Mucosa of descending colon (tissue), 3 donors: ENCODE data around the gene CHMP2A. TPM values are rescaled to one million over a fixed set of nuclear protein-coding genes. Genes with fewer than 3 reads are reported as not detected.

ENCODE experiments used
- ATAC-seq: fragments of 200-7000 bp; cut with Tn5 transposase; one replicate; pipeline ENCODE4 v1.9.1; 2020; ENCODE audit warnings: mild to moderate bottlenecking, moderate library complexity
- DNase-seq, 3 donors: peaks; one replicate each; pipeline ENCODE4 v3.0.0-alpha.2; 2020
- H3K36me3 ChIP-seq: fragments of 200-600 bp; one replicate; pipeline ENCODE4 v1.8.0; 2021; ENCODE audit warnings: low read depth, mild to moderate bottlenecking
- H3K4me1 ChIP-seq: fragments of 200-600 bp; one replicate; pipeline ENCODE4 v1.8.0; 2021; ENCODE audit warnings: low read depth, mild to moderate bottlenecking
- H3K4me3 ChIP-seq: fragments of 200-600 bp; one replicate; pipeline ENCODE4 v1.8.0; 2021; ENCODE audit warnings: mild to moderate bottlenecking
- H3K9me3 ChIP-seq: fragments of 200-600 bp; one replicate; pipeline ENCODE4 v1.8.0; 2021; ENCODE audit warnings: mild to moderate bottlenecking
- intact Hi-C, 2 donors: fragments of 100-400 bp; cut with DNase I in 1 of 2; cut with micrococcal nuclease in 1 of 2; formaldehyde crosslinking; loops; one replicate each; pipeline versions ENCODE4 v1.11.0 to v1.11.1; 2022; cut with DNase I, micrococcal nuclease
- long read RNA-seq, 2 donors: library from polyadenylated mRNA; unstranded; transcript quantifications; one replicate each; pipeline ENCODE4 v2.0.0, GENCODE V29; 2019 to 2021
- total RNA-seq, 3 donors: library from RNA; stranded (reverse); fragmentation: NEBNext Ultra II Directional in 2 of 3; extraction: Animal tissue kit (Norgen Biotek cat#: 25700) in 2 of 3; gene quantifications; one replicate each; pipeline versions ENCODE4 v1.2.1 to v1.2.4, GENCODE V29; 2021 to 2023
- TF ChIP-seq, protein P1 (sequence below): fragments of 200-600 bp; IDR thresholded peaks from one replicate; pipeline ENCODE4 v1.8.0; 2022; ENCODE audit warnings: antibody characterized with exemption, mild to moderate bottlenecking
- donor health status: DM: no; HTN: no; CAD: no; lungs with moderate emphysema.
- donor health status: DM: no; HTN: no; CAD: no.
- donor health status: DM: no; HTN: yes; CAD: no.

Gene CHMP2A
- 100 to 1,000 TPM; 125 to 231 (median 195) TPM for total RNA-seq
- long read RNA-seq, donor 1, transcript CHMP2A-206 (5 exons, 1,178 nt), result minor isoform, 7 of 117 reads
- long read RNA-seq, donor 1, transcript CHMP2A-201 (6 exons, 913 nt), result major isoform, 95 of 117 reads
- long read RNA-seq, donor 1, transcript CHMP2A-208 (6 exons, 885 nt), result minor isoform, 10 of 117 reads
- long read RNA-seq, donor 1, partial matches to known transcripts, result 1 of 117 reads
- long read RNA-seq, donor 1, other reads (novel, unspliced or antisense), result 4 of 117 reads
- long read RNA-seq, donor 2, transcript CHMP2A-208 (6 exons, 885 nt), result minor isoform, 15 of 179 reads
- long read RNA-seq, donor 2, transcript CHMP2A-201 (6 exons, 913 nt), result major isoform, 143 of 179 reads
- long read RNA-seq, donor 2, transcript CHMP2A-206 (5 exons, 1,178 nt), result minor isoform, 9 of 179 reads
- long read RNA-seq, donor 2, partial matches to known transcripts, result 11 of 179 reads
- long read RNA-seq, donor 2, other reads (novel, unspliced or antisense), result 0 of 179 reads

DNA sequence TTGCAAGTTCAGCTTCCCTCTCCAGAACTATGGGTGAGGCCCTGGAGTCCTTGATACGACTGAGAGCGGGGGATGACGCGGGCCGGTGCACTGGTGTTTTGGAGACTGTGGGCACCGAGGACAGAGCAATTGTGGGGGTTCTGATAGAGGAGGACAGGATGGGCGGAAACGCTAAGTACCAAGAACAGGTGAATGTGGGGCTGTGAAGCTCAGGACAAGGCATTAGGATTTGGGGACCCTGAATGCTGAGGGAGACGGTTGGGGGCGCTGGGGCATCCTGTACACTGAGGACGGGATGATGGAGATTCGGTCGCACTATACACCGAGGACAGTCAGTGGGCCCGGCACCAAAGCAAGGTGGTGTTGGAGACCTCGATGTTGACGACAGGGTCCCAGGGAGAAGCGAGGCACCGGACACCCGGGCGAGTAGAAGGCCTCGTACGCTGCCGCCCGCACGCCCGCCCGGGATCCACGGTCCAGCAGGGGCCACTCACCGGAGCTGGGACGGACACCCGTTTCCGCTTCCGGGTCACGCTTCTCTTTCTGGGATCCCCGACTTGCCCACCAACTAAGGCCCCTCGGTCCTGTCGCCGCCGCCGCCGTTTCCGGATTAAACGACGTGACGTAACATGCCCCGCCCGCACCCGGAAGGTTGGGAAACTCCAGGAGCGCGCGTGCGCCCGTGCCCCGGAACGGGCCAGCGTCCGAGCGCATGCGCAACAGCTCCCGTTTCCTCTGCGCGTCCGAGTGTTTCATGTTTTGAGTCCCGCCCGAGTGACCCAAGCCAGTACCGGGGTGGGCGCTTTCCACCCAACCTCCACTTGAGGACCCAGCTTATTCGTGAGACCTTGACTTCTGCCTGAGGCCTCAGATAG lies at the start of gene CHMP2A:
TSS of gene CHMP2A (minus strand) at position 612 of the 875 bp plus-strand sequence. CDS start 893 bp downstream, outside the sequence.
- peak within 1 kb of the TSS; percentile 62 for H3K4me3 ChIP-seq
- peak; percentile 99 for DNase-seq
- intact Hi-C loops, result no loop called here
- H3K36me3 ChIP-seq, result peaks cover 20% of the 10 kb centered on the region
- TF ChIP-seq, protein P1, sequence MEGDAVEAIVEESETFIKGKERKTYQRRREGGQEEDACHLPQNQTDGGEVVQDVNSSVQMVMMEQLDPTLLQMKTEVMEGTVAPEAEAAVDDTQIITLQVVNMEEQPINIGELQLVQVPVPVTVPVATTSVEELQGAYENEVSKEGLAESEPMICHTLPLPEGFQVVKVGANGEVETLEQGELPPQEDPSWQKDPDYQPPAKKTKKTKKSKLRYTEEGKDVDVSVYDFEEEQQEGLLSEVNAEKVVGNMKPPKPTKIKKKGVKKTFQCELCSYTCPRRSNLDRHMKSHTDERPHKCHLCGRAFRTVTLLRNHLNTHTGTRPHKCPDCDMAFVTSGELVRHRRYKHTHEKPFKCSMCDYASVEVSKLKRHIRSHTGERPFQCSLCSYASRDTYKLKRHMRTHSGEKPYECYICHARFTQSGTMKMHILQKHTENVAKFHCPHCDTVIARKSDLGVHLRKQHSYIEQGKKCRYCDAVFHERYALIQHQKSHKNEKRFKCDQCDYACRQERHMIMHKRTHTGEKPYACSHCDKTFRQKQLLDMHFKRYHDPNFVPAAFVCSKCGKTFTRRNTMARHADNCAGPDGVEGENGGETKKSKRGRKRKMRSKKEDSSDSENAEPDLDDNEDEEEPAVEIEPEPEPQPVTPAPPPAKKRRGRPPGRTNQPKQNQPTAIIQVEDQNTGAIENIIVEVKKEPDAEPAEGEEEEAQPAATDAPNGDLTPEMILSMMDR, result no peak
- H3K4me1 ChIP-seq, result peaks cover 19% of the 10 kb centered on the region
- no peaks in the 10 kb centered on the region for H3K9me3 ChIP-seq
- peak; percentile 64 for ATAC-seq

GRCh38 chr19:58586133-58586765 lies 31.3 kb upstream of the CHMP2A start:
- Histone ChIP-seq H3K36me3 (no peaks in the 10 kb centered on the region), H3K4me3 (no peak overlapping the region), H3K9me3 (no peaks in the 10 kb centered on the region), H3K4me1 (no peaks in the 10 kb centered on the region)
- intact Hi-C loops, result no loop called here
- ATAC-seq (no peak), DNase-seq (no peak)
- TF ChIP-seq, protein P1, result no peak

GRCh38 chr19:58585442-58586132 lies 30.7 kb upstream of the CHMP2A start:
- DNase-seq (no peak), ATAC-seq (no peak)
- Histone ChIP-seq H3K4me3 (no peak overlapping the region), H3K9me3 (no peaks in the 10 kb centered on the region), H3K4me1 (no peaks in the 10 kb centered on the region), H3K36me3 (no peaks in the 10 kb centered on the region)
- intact Hi-C loops, result no loop called here
- TF ChIP-seq, protein P1, result no peak

GRCh38 chr19:58584498-58585441 lies 29.9 kb upstream of the CHMP2A start:
- intact Hi-C loops, result no loop called here
- Histone ChIP-seq H3K9me3 (no peaks in the 10 kb centered on the region), H3K36me3 (no peaks in the 10 kb centered on the region), H3K4me1 (no peaks in the 10 kb centered on the region), H3K4me3 (no peak overlapping the region)
- TF ChIP-seq, protein P1, result no peak
- DNase-seq (no peak), ATAC-seq (no peak)
